Epithelial cell of proximal tubule (primary cell): ENCODE results near the gene ENOX1. TPM values are rescaled to one million over a fixed set of nuclear protein-coding genes. Genes with fewer than 3 reads are reported as not detected.
A peak's percentile ranks its signal among the peaks of the same experiment; 100 is the strongest.

Source experiments
- DNase-seq: peaks from one replicate; pipeline ENCODE4 v3.0.0-alpha.2; 2011; ENCODE audit warnings: low read depth
- H3K4me3 ChIP-seq: 2 replicates; pipeline ENCODE4 v1.5.1; 2011; ENCODE audit warnings: low read depth, mild to moderate bottlenecking, low read length
- total RNA-seq: library from RNA; depleted of rRNA; stranded (reverse); fragments of >200 nt; gene quantifications from 2 replicates; pipeline ENCODE4 v1.2.3, GENCODE V29; 2015
- TF ChIP-seq, protein P1 (sequence below): conservative IDR thresholded peaks from 2 replicates; pipeline ENCODE4 v1.5.1; 2012; ENCODE audit warnings: low read depth, mild to moderate bottlenecking, low read length

ENOX1 gene
- total RNA-seq, 1 donor from 2014 or later, result 0.17 TPM

DNA sequence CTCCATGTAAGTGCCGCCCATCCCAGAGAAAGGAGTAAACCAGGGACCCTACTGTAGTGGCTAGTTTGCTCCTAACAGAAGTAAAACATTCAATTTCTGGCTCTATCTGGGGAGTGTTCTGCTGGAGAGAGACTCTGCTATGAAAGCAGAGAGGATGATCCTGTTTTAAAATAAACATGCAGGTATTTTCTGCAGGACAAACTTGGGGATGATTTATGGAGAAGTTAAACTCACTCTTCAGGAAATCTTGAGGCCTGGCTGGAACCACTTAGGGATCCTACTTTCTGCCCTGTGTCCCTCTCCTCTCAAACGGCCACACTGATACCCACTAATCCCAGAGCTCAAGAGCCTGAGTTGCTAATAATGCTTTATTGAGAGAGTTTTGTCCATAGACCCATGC, 482.3 kb downstream of the ENOX1 start:
- no peak overlapping the region for H3K4me3 ChIP-seq
- no peak for DNase-seq
- TF ChIP-seq, protein P1, sequence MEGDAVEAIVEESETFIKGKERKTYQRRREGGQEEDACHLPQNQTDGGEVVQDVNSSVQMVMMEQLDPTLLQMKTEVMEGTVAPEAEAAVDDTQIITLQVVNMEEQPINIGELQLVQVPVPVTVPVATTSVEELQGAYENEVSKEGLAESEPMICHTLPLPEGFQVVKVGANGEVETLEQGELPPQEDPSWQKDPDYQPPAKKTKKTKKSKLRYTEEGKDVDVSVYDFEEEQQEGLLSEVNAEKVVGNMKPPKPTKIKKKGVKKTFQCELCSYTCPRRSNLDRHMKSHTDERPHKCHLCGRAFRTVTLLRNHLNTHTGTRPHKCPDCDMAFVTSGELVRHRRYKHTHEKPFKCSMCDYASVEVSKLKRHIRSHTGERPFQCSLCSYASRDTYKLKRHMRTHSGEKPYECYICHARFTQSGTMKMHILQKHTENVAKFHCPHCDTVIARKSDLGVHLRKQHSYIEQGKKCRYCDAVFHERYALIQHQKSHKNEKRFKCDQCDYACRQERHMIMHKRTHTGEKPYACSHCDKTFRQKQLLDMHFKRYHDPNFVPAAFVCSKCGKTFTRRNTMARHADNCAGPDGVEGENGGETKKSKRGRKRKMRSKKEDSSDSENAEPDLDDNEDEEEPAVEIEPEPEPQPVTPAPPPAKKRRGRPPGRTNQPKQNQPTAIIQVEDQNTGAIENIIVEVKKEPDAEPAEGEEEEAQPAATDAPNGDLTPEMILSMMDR, result no peak

DNA sequence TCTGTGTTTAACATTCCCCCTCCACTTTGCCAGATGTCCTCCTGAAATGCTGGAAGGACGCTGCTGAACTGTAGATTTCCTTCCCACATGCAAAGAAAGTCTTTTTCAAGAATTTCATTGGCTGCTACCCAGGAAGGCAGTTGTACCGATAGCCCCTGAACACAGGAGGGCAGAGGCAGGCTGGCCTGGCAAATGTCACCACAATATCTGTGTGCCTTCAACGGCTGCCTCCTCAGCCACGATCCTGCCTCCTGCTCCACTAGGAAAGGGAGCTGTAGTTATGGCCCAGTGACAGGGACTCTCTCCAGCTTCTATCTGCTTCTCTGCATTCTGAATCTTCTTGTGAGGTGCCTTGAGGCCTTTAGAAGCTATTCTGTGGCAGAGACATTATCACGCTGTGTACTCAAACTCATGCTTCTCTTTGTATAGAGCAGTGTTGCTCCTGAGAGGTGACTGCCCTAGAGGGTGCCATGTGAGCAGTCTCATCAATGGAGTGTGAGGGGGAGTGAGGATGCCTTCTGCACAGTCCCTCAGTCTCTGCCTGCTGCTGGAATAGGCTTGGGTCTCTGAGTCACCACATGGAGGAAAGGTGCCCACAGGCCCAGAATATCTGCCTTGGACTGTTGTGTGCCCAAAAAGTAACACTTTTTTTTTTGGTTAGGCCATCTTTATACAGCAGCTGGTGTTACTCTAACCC, 483.6 kb downstream of the ENOX1 start:
- no peak overlapping the region for H3K4me3 ChIP-seq
- no peak for DNase-seq
- TF ChIP-seq, protein P1, result peak; percentile 86

DNA sequence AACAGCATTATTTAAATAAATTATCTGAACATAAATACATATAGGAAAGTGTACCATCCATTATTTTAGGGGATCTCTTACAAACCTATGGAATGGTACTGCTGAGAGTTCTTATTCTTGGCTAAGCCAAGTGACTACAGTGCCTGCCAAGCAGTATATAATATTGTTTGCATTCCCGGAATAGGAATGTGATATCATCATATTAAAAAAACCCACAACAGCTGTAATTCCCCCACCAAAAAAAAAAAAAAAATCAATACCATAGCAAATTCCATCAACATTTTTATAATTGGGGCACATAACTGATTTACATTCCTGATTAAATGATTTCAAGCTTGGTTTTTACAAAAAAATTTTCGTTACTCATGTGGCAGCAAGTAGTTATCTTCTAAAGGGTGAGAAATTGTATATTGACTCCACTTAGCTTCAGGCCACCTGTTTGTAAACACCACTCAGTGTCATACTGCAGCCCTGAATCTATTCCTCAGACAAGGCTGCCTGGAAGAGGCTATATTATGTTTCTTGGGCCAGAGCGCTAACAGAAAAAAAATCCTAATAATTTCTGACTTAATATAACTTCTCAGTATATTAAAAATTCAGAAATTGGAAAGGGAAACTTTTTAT, 485.3 kb downstream of the ENOX1 start:
- DNase-seq, result no peak
- H3K4me3 ChIP-seq, result no peak overlapping the region
- TF ChIP-seq, protein P1, result no peak

GRCh38 chr13:43300865-43301264, 485.9 kb downstream of the ENOX1 start:
- no peak overlapping the region for H3K4me3 ChIP-seq
- DNase-seq, result no peak
- TF ChIP-seq, protein P1, result no peak

- DNase-seq, result no peak
- no peak overlapping the region for H3K4me3 ChIP-seq
- TF ChIP-seq, protein P1, result no peak
Measured at GRCh38 chr13:43299374-43299773, 487.4 kb downstream of the ENOX1 start.

DNA sequence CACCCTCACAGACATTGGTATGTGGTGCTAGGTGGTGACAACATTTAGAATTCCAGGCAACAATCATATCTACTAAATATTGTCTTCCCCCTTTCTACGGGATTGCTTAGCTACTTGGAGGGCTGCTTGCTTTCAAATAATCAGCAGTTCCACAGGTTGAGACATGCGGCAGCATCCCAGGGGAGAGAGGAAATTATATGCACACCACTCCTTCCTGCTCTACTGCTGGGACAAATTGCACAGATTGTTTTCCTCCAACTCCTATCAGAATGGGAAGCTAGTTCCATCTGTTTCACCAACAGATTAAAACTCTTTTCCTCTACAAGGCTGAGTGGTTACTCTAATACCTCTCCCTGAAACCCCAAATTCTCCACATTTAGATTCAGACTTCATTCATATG, 488.0 kb downstream of the ENOX1 start:
- TF ChIP-seq, protein P1, result no peak
- H3K4me3 ChIP-seq, result no peak overlapping the region
- no peak for DNase-seq

- H3K4me3 ChIP-seq, result no peak overlapping the region
- no peak for DNase-seq
- TF ChIP-seq, protein P1, result no peak
Measured at GRCh38 chr13:43297967-43298678, 488.6 kb downstream of the ENOX1 start.
